Measurements from ENCODE around the gene PCDH8.

Gene PCDH8

DNA sequence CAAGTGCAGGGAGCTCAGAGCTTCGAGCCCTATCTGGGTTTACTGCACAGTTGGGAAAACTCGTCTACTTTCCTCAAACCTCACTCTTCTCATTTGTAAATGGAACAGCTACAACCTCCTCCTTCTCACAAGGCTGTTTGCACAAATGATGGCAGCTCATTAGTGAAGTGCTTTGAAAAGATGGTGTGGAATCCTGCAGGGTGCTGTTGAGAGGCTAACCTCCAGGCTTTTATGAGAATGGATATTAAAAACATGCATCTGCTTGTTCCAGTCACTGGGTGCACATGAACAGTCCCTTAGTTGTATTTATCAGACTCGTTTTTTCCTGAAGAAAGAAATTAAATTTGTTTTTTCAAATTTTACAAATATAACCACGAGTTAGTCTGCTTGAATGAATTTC lies 36.6 kb downstream of the PCDH8 start:
- DNase-seq: no peak

DNA sequence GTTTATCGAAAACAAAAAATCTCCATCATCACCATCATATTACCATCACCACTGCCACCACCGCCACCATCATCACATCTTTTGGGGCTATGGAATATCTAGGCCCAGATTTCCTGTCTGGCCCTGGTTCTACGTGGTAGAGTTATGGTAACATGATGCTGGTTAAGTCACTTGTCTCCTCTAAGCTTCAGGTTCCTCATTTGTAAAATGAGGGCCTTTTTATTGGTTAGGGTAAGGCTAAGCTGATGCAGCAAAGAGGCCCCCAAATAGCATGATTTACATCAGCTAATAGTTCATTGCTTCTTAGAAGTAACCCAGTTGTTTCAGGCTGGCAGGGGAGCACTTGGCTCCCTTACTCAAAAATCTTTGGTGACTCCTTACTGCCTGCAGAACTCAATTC lies 37.9 kb downstream of the PCDH8 start:
- DNase-seq: no peak

DNA sequence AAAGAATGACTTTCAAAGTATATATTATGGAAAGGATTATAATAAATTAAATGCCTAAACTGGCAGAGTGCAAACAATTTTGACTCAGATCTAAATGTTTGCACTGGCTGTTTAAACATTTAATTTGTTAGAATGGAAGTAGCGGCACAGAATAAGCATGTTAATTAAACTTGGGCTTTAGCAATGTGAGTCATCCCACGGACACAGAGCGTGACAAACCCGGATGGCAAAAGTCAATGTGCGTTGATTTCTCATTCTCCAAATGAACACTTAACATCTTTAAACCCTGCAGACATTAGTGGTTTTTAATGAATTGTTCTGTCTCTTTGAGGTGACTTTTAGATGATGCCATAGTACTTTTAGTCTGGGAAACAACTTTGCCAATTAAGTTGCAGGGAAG lies 38.4 kb downstream of the PCDH8 start:
- no peak for DNase-seq

DNA sequence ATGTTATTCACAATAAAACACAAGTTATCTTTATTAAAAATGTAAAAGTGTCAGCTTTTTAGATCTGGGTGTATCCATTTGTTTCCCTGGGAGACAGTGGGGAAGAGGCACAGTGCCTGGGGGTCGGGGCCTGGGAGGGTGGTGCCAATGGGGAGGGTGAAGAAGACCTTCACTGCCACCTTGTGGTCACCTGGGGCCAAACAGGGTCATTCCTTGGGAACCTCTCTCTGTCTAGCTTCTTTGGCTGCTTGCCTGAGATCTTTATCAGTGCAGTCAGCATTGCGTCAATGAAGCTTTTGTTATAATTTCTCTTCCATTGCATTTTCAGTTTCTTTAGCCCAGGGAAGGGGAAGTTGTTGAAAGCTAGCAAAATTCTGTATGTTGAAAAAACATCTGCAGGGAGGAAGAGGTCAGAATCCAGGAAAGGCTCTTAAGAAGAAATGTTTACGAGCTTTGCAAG lies 39.1 kb downstream of the PCDH8 start:
- DNase-seq: peak; percentile 57

DNA sequence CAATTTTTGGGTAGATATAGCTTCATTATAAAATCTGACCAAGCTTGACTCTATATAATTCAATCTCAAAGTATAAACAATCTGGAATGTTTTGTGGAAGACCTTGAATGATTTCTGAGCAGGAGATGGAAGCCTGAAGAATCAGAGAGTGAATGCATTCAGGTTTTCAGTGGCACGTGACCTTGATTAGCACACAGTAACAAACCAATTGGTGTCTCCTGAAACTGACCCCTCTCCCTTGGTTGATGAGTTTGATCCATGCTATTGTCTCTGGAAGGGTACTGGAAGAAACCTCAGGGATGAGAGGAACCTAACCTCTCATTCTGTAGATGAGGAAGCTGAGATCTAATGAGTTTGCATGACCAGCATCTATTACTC lies 39.6 kb downstream of the PCDH8 start:
- DNase-seq: no peak

DNA sequence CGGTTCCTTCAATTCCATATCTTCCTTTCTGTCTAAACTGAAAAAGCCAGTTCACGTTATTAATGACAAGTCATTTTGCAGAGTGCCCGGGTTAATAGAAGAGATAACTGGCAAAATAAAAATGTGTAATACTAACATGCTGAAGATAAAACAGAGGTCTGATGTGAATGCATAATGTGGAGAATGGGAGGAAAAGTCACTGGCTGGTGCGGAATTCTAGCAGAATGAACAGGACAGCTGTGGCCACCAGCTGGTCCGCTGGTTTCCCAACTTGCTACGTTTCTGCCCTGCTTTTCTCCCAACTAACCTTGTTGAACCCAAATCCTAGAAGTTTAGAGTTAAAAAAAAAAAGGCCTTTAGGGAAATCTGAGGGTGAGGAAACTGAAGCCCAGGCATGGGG lies 42.4 kb downstream of the PCDH8 start:
- no peak for DNase-seq

DNA sequence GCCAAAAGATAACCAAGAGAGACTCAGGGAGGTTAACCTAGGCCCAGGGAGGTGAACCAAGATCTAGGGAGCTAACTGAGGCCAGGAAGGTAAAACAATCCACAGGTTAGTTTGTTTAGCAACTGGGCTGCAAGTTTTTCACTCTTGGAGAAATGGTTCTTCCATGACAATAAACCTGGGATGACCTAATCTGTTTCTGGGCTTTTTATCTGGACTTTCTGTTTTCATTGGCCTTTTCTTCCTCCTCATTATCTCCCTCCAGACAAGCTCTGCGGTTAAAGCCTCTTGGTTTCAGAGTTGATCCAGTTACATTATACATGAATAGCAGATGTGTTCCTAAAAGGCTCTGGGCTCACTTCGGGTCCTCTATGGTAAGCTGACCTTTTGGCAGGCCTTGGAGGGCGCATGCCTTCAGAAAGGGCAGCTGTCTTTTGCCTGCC lies 44.2 kb downstream of the PCDH8 start:
- no peak for DNase-seq

DNA sequence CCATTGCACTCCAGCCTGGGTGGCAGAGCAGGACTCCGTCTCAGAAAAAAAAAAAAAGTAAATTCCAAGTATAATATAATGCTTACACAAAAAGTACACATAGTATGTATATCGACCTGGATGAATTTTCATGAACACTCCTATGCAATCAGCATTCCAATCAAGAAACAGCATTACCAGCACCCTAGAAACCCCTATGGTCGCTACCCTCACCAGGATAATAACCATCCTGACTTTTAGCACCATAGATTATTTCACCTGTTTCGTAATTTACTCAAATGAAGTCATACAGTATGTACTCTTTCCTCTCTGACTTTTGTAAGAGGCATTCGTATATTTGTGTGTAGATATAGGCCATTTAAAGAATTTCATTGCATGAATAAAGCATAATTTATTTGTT lies 47.6 kb downstream of the PCDH8 start:
- no peak for DNase-seq

DNA sequence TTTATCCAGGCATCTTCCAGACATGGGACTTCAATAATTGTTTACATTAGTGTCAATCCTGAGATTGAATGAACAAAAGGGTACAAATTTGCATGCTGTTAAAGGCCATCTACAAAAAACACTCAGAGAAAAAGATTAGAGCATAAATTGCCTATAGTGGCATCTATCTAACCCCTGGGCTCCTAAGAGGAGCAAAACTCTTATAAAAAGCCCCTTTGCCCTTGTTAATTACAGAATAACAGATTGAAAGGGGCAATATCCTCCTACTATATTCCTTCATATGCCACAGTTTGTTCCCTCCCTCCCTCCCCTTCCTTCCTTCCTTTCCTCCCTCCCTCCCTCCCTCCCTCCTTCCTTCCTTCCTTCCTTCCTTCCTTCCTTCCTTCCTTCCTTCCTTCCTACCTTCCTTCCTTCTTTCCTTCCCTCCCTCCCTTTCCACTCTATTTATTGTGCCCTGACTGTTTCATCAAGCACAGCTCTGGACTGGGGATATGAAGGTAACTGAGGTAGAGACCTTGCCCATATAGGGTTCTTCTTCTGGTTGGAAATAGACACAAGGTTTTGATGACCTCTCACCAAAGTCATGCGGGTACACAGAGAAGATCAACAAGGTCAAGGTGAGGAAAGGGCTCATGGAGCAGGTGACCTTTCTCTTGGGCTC lies 49.5 kb downstream of the PCDH8 start:
- DNase-seq: no peak

DNA sequence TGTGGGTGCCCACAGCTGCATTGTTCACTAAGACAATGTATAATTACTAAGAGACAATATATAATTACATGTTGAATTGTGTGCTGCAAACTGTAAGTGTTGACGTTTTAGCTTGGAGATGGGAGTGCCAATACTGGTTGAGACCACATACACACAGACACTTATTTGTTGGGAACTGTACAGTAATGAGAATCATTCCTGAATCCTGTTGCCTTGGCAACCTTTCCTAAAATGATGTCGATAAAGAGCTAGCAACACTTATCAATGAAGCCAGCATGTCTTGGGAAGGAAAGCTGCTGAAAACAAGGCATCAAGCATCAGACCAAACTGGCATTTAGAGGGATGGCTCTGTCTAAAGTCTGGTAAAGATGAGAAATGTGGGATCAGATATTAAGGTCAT lies 51.3 kb downstream of the PCDH8 start:
- no peak for DNase-seq

DNA sequence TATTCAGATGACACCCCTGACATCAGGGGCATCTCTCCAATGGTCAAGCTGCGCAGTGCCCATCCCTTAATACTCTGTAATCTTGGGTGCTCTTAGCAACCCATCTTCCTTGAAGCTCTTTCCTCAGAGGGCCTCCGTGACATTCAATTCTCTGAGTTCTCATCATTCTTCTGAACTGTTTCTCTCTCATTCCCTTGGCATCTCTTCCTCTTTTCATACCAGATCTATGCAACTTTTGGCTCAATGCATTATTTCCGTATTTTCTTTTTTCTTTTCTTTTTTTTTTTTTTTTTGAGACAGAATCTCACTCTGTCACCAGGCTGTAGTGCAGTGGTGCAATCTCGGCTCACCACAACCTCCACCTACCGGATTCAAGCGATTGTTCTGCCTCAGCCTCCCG lies 53.9 kb downstream of the PCDH8 start:
- no peak for DNase-seq

DNA sequence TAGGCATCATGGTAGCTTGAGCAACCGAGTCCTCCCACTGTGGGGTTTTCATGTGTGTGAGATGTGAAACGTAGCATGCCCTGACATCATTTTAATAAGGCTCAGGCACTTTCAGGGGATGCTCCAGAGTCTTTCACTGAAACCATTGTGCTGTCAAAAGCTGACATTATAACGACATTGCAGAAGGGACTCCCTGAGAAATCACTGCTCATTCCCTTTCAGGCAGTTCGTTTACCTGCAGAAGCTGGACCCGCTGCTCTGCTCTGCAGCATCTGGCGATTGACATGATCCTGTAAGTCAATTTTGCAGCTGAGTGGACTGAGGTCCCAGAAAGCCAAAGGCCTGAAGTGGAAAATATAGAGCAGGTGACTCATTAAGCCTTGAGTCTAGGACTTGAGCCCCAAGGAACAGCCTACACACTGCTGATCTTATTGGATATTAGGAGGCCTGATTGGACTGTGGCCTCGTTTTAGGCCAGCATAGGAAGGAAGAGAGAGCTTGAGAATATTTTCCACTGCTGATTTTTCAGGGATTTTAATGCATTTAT lies 54.9 kb downstream of the PCDH8 start:
- DNase-seq: no peak

All from activated CD4-positive, alpha-beta T cell treated with anti-CD3 and anti-CD28 coated beads, Interleukin-2, amount 50 U/mL, for 16 hours (primary cell).